T-helper 22 cell (primary cell): ENCODE measurements around the gene NMRK1.
A peak's percentile ranks its signal among the peaks of the same experiment; 100 is the strongest.

Experiments used
- DNase-seq: peaks from one replicate; pipeline ENCODE4 v3.0.0-alpha.2; 2020; ENCODE audit warnings: low read depth

NMRK1 gene

GRCh38 chr9:75087824-75088645 lies at the start of gene NMRK1, which contains the start of gene OSTF1:
Gene NMRK1, minus strand, starts transcription at chr9:75088155. Its CDS starts 5,040 bp downstream, at chr9:75083115.
Gene OSTF1, plus strand, starts transcription at chr9:75088514. Its CDS starts 179 bp downstream, at chr9:75088693.
- peak; percentile 88 for DNase-seq

DNA sequence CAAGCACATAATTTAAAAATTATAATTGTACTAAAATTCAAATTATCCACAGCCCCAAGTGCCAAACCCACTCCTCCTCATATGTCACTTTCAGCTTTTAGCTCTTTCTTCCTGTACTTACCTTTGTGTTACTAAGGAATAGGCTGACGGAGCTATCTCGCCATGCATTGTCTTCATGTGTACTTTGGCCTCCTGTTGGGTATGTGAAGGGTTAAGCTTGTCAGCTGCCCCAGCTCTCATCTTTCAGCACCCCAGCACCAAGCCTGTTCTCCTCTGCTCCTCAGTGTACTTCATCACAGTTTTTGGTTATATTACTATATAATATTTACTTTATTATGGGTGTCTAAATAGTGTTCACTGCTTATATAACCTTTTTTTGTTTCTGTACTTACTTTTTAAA lies 46.5 kb upstream of the NMRK1 start:
- no peak for DNase-seq

- DNase-seq: no peak
These were observed 45.4 kb upstream of the NMRK1 start for GRCh38 chr9:75133396-75133795.

DNA sequence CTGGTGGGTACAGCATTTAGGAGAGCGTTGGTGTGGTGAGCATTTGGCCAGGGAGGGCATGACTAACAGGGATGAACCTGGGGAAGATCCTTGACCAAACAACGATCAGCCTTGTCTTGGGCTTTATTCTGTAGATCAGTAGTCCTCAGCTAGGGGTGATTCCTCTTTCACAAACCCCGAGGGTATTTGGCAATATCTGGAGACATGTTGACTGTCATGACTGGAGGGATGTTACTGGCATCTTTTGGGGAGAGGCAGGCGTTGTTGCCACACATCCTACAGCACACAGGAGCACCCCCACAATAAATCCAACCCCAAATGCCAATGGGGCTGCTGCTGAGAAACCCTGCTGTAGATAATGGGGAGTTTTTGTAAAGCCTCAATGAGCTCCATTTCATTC lies 44.3 kb upstream of the NMRK1 start:
- DNase-seq: no peak

DNA sequence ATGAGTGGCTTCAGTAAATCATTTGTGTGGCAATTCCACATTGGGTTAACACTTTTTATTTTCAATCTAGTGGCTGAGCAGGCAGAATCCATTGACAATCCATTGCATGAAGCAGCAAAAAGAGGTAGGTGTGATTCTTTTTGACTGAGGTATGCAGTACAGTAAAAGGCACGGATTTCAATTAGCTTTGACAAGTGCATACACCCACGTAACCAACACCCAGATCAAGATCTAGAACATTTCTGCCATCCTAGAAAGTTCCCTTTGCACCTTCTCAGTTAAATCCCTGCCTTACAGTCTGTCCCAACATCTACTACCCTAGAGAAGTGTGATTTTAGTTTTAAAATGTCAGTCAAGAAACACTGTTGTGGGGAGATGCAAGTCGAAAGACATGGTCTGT lies 43.7 kb upstream of the NMRK1 start:
- DNase-seq: no peak

GRCh38 chr9:75130621-75131230 lies 42.8 kb upstream of the NMRK1 start:
- no peak for DNase-seq

GRCh38 chr9:75130172-75130571 lies 42.2 kb upstream of the NMRK1 start:
- no peak for DNase-seq

DNA sequence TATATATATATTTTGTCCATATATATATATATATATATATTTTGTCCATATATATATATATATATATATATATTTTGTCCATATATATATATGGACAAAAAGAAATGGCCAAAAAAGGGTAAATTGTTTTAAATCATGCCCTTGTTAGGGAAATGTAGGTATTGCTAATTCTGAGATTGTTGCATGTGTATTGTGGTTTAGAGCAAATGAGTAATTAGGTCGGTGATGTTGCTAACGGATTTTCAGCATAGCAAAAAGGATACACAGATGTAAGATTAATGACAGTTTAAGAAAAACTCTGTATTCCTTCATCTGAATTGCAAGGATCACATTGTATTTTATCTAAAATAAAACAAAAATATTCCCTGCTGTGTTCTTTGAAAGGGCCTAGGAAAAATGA lies 40.6 kb upstream of the NMRK1 start:
- no peak for DNase-seq

- no peak for DNase-seq
These were observed 35.7 kb upstream of the NMRK1 start for GRCh38 chr9:75123696-75124095.

GRCh38 chr9:75121914-75122558 lies 34.1 kb upstream of the NMRK1 start:
- no peak for DNase-seq

GRCh38 chr9:75120686-75121085 lies 32.7 kb upstream of the NMRK1 start:
- no peak for DNase-seq

DNA sequence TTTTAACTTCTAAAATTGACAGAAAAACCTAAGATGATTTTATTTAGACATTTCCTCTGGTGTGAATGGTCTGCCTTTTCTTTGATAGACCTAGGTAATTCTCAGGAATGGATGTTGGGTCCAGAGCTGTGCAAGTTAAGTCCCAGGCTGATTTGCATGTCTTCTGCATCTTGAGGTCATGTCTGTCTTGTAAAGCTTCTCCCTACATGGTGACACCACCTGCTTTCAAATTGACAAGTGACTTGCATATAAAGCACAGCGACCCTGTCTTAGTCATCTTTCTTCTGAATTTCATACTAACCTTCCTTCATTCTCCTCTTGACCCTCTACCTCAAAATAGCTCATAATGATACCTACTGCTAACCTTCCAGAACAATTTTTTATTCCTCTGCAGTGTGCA lies 29.6 kb upstream of the NMRK1 start:
- DNase-seq: no peak

DNA sequence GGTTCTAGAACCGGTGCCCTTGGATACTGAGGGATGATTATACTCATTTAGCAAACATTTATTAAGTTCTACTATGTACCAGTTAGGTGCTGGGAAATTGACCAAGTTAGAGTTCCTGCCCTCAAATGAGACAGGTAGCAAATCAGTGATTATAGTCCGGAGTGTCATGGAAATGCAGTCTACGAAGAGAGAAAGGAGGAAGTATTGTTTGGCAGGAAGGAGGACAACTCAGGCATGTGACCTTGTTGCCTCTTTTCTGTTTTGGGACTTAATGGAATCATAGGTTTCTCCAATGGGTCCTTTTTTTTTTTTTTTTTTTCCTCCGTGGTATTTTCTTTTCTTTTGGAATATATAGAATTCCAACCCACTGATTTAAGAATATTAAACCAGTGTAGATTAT lies 28.4 kb upstream of the NMRK1 start:
- no peak for DNase-seq

GRCh38 chr9:75112789-75113188 lies 24.8 kb upstream of the NMRK1 start:
- DNase-seq: no peak

- no peak for DNase-seq
These were observed 23.2 kb upstream of the NMRK1 start for GRCh38 chr9:75111019-75111622.

- DNase-seq: no peak
These were observed 21.4 kb upstream of the NMRK1 start for GRCh38 chr9:75109210-75109839.

- DNase-seq: no peak
These were observed 20.6 kb upstream of the NMRK1 start for GRCh38 chr9:75108571-75108970.

- no peak for DNase-seq
These were observed 18.9 kb upstream of the NMRK1 start for GRCh38 chr9:75106857-75107256.

- no peak for DNase-seq
These were observed 17.9 kb upstream of the NMRK1 start for GRCh38 chr9:75105841-75106240.

- DNase-seq: no peak
These were observed 17.1 kb upstream of the NMRK1 start for GRCh38 chr9:75105019-75105540.

DNA sequence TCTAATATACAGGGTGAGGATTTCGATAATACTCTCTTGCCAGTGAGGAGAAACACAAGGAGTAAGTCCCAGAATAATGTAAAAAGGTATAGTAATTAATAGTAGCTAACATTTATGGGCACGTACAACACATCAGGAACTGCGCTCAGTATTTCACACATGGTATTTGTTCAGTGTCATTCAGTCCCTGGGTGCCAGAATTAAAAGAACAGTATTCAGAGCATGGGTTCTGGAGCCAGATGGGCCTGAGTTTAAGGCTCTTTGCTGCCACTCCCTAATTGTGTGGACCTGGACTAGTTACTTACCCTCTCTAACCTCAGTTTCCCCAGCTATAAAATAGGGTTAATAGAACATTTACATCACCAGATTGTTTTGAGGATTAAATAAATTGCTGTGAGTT lies 16.7 kb upstream of the NMRK1 start:
- no peak for DNase-seq

- no peak for DNase-seq
These were observed 14.3 kb upstream of the NMRK1 start for GRCh38 chr9:75102177-75102790.
